HPDE6-E6E7 (cell line): ENCODE data around the gene OR56B4.
"Not testable (repeated sequence)": the region's sequence is repeated elsewhere in the genome, so short reads cannot be mapped to it uniquely, and the experiment has no call there.

Source experiments
- DNase-seq: peaks from one replicate; pipeline ENCODE4 v3.0.0; 2011; ENCODE audit warnings: missing footprints; ENCODE audit errors: extremely low spot score

OR56B4 gene

GRCh38 chr11:6107384-6107783 is at the start of gene OR56B4:
TSS of gene OR56B4 (plus strand) at chr11:6107684. CDS start at chr11:6107779, 95 bp downstream.
- not testable (repeated sequence) for DNase-seq

- DNase-seq: no peak
Observed at GRCh38 chr11:6061475-6061874, 46.0 kb upstream of the OR56B4 start.

DNA sequence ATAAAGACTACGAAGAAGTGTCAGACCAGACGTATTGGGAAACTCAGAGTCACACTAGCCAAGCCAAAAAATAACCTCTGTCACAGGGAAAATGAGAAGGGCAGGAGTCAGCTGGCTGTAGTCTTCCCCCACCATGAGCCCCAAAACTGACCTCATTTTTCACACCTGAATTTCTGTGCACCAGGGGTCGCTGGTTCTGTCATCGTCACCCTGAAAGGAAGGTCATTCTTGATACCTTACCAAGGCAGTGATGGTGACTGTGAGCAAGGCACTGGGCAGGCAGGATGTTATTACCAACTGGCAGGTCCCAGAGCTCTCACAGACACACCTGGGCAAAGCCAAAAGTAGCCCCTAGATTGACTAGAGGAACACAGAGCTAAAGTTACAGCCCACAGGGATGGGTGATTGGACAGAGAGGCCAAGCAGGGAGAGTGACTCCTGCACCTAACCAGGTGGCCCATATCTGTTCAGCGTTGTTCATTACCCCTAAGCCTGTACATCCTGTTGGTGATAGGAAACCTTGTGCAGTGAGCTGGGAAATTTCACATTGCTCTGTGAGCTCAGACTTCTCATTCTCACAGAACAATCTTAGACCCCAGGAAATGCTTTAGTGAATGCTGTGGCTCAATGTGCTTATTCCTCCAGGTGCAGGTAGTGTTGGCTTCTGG is 44.7 kb upstream of the OR56B4 start:
- no peak for DNase-seq

- DNase-seq: no peak
Observed at GRCh38 chr11:6067502-6067901, 40.0 kb upstream of the OR56B4 start.

DNA sequence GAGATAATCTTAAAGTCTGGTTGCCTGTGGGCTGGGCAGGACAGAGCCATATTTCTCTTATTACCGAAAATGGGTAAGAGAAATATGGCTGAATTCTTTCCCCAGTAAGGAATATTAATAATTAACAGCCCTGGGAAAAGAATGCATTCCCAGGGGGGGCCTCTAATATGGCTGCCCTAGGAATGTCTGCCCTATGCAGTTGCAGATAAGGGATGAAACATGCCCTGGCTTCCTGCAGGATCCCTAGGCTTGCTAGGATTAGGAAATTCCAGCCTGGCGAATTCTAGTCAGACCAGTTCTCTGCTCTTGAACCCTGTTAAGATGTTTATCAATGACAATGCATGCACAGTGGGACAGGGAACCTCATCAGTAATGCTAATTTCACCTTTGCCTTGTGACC is 31.0 kb upstream of the OR56B4 start:
- not testable (repeated sequence) for DNase-seq

DNA sequence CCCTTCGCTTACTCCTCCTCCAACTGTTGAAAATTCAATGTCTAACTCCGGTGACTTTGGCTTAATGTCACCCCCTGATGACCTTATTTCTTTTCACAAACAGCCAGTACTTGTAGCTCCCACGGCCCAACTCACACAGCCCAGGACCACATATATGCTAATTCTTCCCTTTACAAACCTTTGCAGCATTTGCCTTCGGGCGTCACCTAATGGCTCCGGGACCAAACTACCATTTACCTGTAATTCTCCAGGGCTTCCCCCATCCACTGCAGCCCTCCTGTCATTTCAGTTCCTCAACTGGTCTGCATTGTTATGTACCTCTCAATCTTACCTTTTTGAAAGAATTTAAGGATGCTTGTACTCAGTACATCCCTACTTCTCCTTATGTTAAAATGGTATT is 29.8 kb upstream of the OR56B4 start:
- no peak for DNase-seq

DNA sequence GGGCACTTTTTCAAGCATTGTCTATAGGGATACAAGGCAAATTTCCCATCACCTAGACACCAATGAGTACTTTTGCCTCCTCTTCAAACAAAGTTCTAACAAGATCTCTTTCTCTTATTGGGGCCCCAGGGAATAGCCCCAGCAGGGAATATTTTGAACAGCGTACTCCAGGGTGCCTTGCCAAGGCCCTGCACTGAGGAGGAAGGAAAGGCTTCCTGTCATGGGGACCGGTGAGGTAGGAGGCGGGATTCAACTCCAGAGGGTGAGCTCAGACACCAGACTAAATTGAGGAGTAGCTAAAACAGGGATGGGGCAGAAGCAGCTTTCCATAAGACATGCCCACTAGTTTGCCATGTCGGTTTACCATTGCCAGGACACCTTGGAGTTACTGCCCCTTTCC is 28.0 kb upstream of the OR56B4 start:
- DNase-seq: no peak

- DNase-seq: no peak
Observed at GRCh38 chr11:6083129-6083528, 24.4 kb upstream of the OR56B4 start.

DNA sequence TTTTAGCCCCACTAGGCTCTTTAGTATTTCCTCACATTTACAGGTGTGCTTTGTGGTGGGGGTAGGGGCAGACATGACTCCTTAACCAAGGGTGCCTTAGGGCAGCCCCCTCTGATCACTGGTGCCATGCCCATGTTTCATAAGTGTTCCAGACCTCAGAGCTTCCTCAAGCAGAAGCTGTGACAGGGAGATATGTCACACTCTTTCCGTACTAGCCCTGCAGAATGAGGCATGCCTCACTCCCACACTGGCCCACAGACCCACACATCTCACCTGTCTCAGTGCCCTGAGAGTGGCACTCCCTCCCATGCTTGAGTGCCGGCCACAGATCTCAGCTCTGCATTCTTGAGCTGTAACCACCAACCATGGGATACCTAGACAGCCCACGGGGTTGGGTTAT is 22.9 kb upstream of the OR56B4 start:
- DNase-seq: no peak

- no peak for DNase-seq
Observed at GRCh38 chr11:6094186-6094585, 13.3 kb upstream of the OR56B4 start.

DNA sequence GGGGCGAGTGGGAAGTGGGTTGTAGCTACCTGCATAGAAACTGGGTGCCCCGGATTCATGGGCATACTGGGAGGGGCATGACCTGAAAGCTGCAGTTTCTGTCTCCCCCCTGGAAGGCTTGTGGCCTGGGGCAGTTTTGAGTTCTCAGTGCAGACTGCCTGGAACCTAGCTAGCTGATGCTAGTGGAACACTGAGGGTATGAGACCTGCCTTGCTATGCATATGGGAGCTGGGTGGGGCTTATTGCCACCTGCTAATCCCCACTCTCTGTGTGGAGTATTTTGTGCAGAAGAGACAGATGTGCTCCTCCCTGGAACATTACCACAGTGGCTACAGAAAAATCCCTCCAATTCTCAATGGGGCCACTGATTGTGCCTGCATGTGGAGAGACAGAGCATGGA is 11.7 kb upstream of the OR56B4 start:
- no peak for DNase-seq

DNA sequence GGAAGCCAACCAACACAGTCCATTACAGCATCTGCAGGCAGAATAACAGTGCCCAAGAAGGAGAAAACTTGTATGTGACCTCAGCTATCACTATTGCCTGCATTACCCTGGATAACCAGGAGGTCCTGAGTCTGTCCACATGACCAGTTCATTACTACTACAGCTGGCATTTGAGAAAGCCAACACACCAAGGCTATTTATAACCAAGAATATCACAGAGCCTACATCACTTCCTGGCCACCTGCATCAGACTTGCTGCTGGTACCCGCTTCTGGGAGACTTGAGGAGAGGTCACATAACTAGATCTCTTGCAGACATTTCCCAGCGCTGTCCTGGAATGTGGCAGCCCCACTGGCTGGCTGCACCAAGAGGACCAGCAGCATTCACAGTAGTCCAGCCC is 11.1 kb upstream of the OR56B4 start:
- no peak for DNase-seq

GRCh38 chr11:6099577-6099976 is 7.9 kb upstream of the OR56B4 start:
- no peak for DNase-seq

DNA sequence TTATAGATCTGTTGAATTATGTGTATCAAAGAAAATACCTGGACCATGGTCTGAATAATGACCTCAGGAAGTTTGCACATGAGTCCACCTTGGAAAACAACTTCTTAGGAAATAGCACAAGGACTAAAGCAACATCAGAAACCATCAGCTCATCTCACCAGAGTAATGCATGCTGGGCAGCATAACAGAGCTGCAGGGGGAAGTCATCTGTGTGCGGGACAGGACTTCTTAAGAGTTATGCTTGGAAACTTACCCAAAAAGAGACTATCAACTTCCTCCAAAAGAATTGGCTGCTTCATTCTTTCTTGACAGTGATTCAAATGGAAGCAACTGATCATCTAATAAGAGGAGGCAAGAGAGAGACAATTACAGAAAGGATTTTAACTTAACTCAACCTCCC is 2.5 kb downstream of the OR56B4 start:
- DNase-seq: no peak

DNA sequence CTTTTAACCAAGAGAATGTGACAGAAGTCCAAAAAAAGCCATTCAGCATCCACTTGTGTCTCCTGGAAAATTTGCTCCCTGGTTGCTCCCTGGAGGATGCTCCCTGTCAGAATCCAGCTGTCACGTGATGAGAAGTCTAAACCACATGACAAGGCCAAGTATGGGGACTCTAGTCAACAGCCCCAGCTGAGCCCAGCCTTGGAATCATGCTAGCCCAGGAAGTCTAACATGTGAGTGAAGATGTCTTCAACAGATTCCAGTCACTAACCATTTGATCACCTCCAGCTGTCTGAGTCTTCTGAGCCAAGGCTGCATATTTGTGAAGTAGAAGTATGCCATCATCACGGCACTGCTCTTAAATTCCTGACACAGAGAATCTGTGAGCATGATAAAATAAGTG is 4.2 kb downstream of the OR56B4 start:
- DNase-seq: no peak

- no peak for DNase-seq
Observed at GRCh38 chr11:6116638-6117037, 9.2 kb downstream of the OR56B4 start.

GRCh38 chr11:6124245-6124644 is 16.8 kb downstream of the OR56B4 start:
- no peak for DNase-seq

GRCh38 chr11:6127881-6128280 is 20.4 kb downstream of the OR56B4 start:
- DNase-seq: no peak

DNA sequence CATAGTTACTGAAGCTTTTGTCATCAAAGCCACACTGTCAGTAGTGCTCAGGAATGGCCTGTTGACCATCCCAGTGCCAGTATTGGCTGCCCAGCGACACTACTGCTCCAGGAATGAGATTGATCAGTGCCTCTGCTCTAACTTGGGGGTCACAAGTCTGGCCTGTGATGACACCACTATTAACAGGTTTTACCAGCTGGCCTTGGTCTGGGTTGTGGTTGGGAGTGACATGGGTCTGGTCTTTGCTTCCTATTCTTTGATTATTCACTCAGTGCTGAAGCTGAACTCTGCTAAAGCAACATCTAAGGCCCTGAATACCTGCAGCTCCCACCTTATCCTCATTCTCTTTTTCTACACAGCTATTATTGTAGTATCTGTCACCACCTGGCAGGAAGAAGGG is 21.5 kb downstream of the OR56B4 start:
- DNase-seq: no peak

- DNase-seq: no peak
Observed at GRCh38 chr11:6129635-6130034, 22.2 kb downstream of the OR56B4 start.

- DNase-seq: no peak
Observed at GRCh38 chr11:6132431-6132830, 24.9 kb downstream of the OR56B4 start.

DNA sequence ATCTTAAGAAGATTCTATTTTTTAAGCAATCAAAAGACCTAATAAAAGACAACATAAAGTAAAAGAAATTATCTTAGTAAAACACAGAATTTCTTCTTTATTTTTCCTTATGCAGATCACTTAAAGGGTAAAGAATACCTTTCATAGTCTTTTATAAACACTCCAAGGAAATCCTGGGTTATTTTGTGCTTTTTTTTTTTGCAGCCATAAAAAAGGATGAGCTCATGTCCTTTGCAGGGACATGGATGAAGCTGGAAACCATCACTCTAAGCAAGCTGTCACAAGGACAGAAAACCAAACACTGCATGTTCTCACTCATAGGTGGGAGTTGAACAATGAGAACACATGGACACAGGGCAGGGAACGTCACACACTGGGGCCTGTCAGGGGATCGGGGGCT is 28.5 kb downstream of the OR56B4 start:
- DNase-seq: not testable (repeated sequence)

DNA sequence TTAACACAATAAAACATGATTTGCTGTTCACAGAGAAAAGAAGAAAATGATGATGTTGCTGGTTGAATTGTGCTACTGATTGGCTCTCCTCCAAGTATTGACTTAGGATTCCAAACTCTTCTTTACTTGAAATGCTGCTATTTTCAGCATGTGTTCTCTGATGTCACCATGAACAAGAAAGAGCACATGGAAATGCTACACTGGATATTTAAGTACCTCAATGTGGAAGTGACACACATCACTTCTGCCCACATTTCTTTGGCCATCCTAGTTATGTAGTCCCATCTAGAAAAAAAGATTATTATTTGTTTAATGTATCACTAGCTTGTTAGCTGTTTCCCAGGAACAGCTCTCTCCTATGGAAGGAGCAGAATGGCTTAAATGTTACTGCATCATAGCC is 35.5 kb downstream of the OR56B4 start:
- no peak for DNase-seq

DNA sequence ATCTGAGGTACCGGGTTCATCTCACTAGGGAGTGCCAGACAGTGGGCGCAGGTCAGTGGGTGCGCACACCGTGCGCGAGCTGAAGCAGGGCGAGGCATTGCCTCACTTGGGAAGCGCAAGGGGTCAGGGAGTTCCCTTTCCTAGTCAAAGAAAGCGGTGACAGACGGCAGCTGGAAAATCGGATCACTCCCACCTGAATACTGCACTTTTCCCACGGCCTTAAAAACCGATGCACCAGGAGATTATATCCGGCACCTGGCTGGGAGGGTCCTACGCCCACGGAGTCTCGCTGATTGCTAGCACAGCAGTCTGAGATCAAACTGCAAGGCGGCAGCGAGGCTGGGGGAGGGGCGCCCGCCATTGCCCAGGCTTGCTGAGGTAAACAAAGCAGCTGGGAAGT is 36.3 kb downstream of the OR56B4 start:
- not testable (repeated sequence) for DNase-seq
